NCI-H774 (cell line): ENCODE data around the gene IPCEF1.
"Not testable (repeated sequence)": the region's sequence is repeated elsewhere in the genome, so short reads cannot be mapped to it uniquely, and the experiment has no call there.

Experiments used
- DNase-seq: peaks from one replicate; lab custom pipeline; 2025; lab: John Stamatoyannopoulos, UW

The IPCEF1 gene

GRCh38 chr6:154331750-154332149, 24.9 kb downstream of the IPCEF1 start:
- DNase-seq: no peak

- DNase-seq: no peak
These were observed 27.0 kb downstream of the IPCEF1 start for GRCh38 chr6:154329350-154330170.

GRCh38 chr6:154327313-154327712, 29.3 kb downstream of the IPCEF1 start:
- not testable (repeated sequence) for DNase-seq

GRCh38 chr6:154325142-154325541, 31.5 kb downstream of the IPCEF1 start:
- DNase-seq: no peak

- DNase-seq: no peak
These were observed 36.4 kb downstream of the IPCEF1 start for GRCh38 chr6:154320181-154320580.

GRCh38 chr6:154319231-154319858, 37.3 kb downstream of the IPCEF1 start:
- DNase-seq: peak; percentile 5

- no peak for DNase-seq
These were observed 37.9 kb downstream of the IPCEF1 start for GRCh38 chr6:154318721-154319120.

- no peak for DNase-seq
These were observed 40.5 kb downstream of the IPCEF1 start for GRCh38 chr6:154316131-154316530.

- DNase-seq: no peak
These were observed 42.5 kb downstream of the IPCEF1 start for GRCh38 chr6:154314084-154314483.

GRCh38 chr6:154308986-154309385, 47.6 kb downstream of the IPCEF1 start:
- no peak for DNase-seq

- DNase-seq: no peak
These were observed 48.7 kb downstream of the IPCEF1 start for GRCh38 chr6:154307696-154308425.

- not testable (repeated sequence) for DNase-seq
These were observed 49.5 kb downstream of the IPCEF1 start for GRCh38 chr6:154307147-154307546.

GRCh38 chr6:154306696-154307095, 49.9 kb downstream of the IPCEF1 start:
- DNase-seq: no peak

- DNase-seq: no peak
These were observed 52.4 kb downstream of the IPCEF1 start for GRCh38 chr6:154304191-154304590.

- not testable (repeated sequence) for DNase-seq
These were observed 53.0 kb downstream of the IPCEF1 start for GRCh38 chr6:154303642-154304041.

GRCh38 chr6:154301839-154302752, 54.5 kb downstream of the IPCEF1 start:
- DNase-seq: no peak

GRCh38 chr6:154301086-154301625, 55.4 kb downstream of the IPCEF1 start:
- no peak for DNase-seq

GRCh38 chr6:154298297-154298696, 58.3 kb downstream of the IPCEF1 start:
- DNase-seq: peak; percentile 8

GRCh38 chr6:154297721-154298120, 58.9 kb downstream of the IPCEF1 start:
- DNase-seq: no peak

GRCh38 chr6:154297210-154297609, 59.4 kb downstream of the IPCEF1 start:
- no peak for DNase-seq

GRCh38 chr6:154295733-154296132, 60.9 kb downstream of the IPCEF1 start:
- DNase-seq: no peak
